Endothelial cell of umbilical vein (primary cell): ENCODE measurements around the gene SPON2. TPM values are rescaled to one million over a fixed set of nuclear protein-coding genes. Genes with fewer than 3 reads are reported as not detected.

Source experiments
- BruUV-seq: library from RNA; stranded (reverse); fragments of 400-500 nt; replicated peaks from 2 replicates; lab custom pipeline; 2021; lab: Mats Ljungman, UMichigan
- CTCF ChIA-PET: fragments of 300-600, 350-600 bp; sonication (Branson Sonifier 250); formaldehyde crosslinking; loops from one replicate; lab custom pipeline; 2021; ENCODE audit warnings: antibody characterized with exemption, inconsistent platforms; lab: Charles Lee
- POLR2A ChIA-PET: fragments of 300-600, 350-600 bp; sonication (Branson Sonifier 250); formaldehyde crosslinking; loops from one replicate; lab custom pipeline; 2021; ENCODE audit warnings: antibody characterized with exemption, inconsistent platforms; lab: Charles Lee
- DNase-seq: peaks from one replicate; pipeline ENCODE4 v3.0.0-alpha.2; 2011; ENCODE audit warnings: low read depth, low spot score
- FAIRE-seq: peaks from 2 replicates; lab custom pipeline; 2011; peaks lifted over from hg19 to GRCh38; lab: Jason Lieb, UNC
- H2AFZ ChIP-seq: 2 replicates; pipeline ENCODE4 v1.6.0; 2012; ENCODE audit warnings: low read depth, low read length, control low read depth, inconsistent platforms
- H3K27ac ChIP-seq: 2 replicates; pipeline ENCODE4 v1.5.1; 2011; ENCODE audit warnings: low read depth, mild to moderate bottlenecking, control low read depth, low read length, moderate library complexity; ENCODE audit not compliant: insufficient read depth
- H3K27me3 ChIP-seq, 2 experiments: 2 replicates each; pipeline versions ENCODE4 v1.6.0 to v1.6.1; 2011; ENCODE audit warnings: low read length in 2 of 2, mixed read lengths in 1 of 2; ENCODE audit not compliant: control insufficient read depth in 2 of 2, insufficient read depth in 2 of 2
- H3K36me3 ChIP-seq, 2 experiments: 2 replicates in 1 of 2; 3 replicates in 1 of 2; pipeline ENCODE4 v1.5.1; 2011; ENCODE audit warnings: low read length in 2 of 2, mild to moderate bottlenecking in 1 of 2, moderate library complexity in 1 of 2; ENCODE audit not compliant: control insufficient read depth in 2 of 2, insufficient read depth in 2 of 2; ENCODE audit errors: extremely low read depth in 1 of 2
- H3K4me1 ChIP-seq: 3 replicates; pipeline ENCODE4 v1.5.1; 2011; ENCODE audit warnings: mild to moderate bottlenecking, low read length; ENCODE audit not compliant: control insufficient read depth, insufficient read depth; ENCODE audit errors: extremely low read depth
- H3K4me2 ChIP-seq: 2 replicates; pipeline ENCODE4 v1.6.1; 2011; ENCODE audit warnings: low read length, control low read depth, mixed read lengths; ENCODE audit not compliant: insufficient read depth
- H3K4me3 ChIP-seq, 3 experiments: fragments of 200-600 bp in 1 of 3; sonication (generic), shearing (Covaris generic) in 1 of 3; replicated peaks in 1 of 3; 2 replicates each; pipeline ENCODE4 v1.5.1; 2011 to 2016; ENCODE audit warnings: control low read depth in 3 of 3, low read length in 3 of 3, mild to moderate bottlenecking in 2 of 3, inconsistent platforms in 1 of 3, low read depth in 1 of 3, moderate library complexity in 1 of 3; ENCODE audit not compliant: insufficient read depth in 1 of 3
- H3K79me2 ChIP-seq: 2 replicates; pipeline ENCODE4 v1.6.0; 2012; ENCODE audit warnings: low read length, inconsistent platforms; ENCODE audit not compliant: control insufficient read depth, insufficient read depth
- H3K9ac ChIP-seq: replicated peaks from 2 replicates; pipeline ENCODE3; 2011; ENCODE audit warnings: low read length, control low read depth; ENCODE audit not compliant: insufficient read depth; ENCODE audit errors: extremely low read depth
- H3K9me1 ChIP-seq: replicated peaks from 3 replicates; pipeline ENCODE4 v1.6.0; 2011; ENCODE audit warnings: mild to moderate bottlenecking, low read length; ENCODE audit not compliant: control insufficient read depth, insufficient read depth; ENCODE audit errors: extremely low read depth
- H3K9me3 ChIP-seq: replicated peaks from 2 replicates; pipeline ENCODE4 v1.5.1; 2012; ENCODE audit warnings: low read length, inconsistent platforms; ENCODE audit not compliant: control insufficient read depth, insufficient read depth
- H4K20me1 ChIP-seq: replicated peaks from 2 replicates; pipeline ENCODE3; 2011; ENCODE audit warnings: mild to moderate bottlenecking, low read length; ENCODE audit not compliant: control insufficient read depth, insufficient read depth; ENCODE audit errors: extremely low read depth
- CTCF ChIP-seq, 2 donors: IDR thresholded peaks; 1 replicate in 1 of 2; 2 replicates in 1 of 2; pipeline ENCODE4 v1.5.1; 2011; ENCODE audit warnings: low read length in 2 of 2, mild to moderate bottlenecking in 2 of 2, moderate library complexity in 2 of 2, control low read depth in 1 of 2, inconsistent platforms in 1 of 2, low read depth in 1 of 2; ENCODE audit not compliant: insufficient read depth in 1 of 2; ENCODE audit errors: extremely low read depth in 1 of 2
- EZH2 ChIP-seq: IDR thresholded peaks from 2 replicates; pipeline ENCODE4 v1.6.1; 2012; ENCODE audit warnings: borderline replicate concordance, low read depth, mild to moderate bottlenecking, moderate library complexity, low read length, inconsistent platforms; ENCODE audit not compliant: severe bottlenecking
- FOS ChIP-seq: IDR thresholded peaks from 2 replicates; pipeline ENCODE4 v1.6.1; 2011; ENCODE audit warnings: mild to moderate bottlenecking, low read length, moderate library complexity, borderline replicate concordance; ENCODE audit not compliant: insufficient read depth
- GATA2 ChIP-seq: IDR thresholded peaks from 2 replicates; pipeline ENCODE4 v1.7.0; 2011; ENCODE audit warnings: low read depth, mild to moderate bottlenecking, moderate library complexity, mixed read lengths, low read length; ENCODE audit not compliant: insufficient read length, insufficient read depth
- JUN ChIP-seq: IDR thresholded peaks from 2 replicates; pipeline ENCODE4 v1.6.1; 2011; ENCODE audit warnings: borderline replicate concordance, low read depth; ENCODE audit not compliant: insufficient read length, insufficient read depth
- MYC ChIP-seq: IDR thresholded peaks from one replicate; pipeline ENCODE4 v1.6.1; 2011; ENCODE audit warnings: mild to moderate bottlenecking, low read depth, low read length
- POLR2A ChIP-seq: IDR thresholded peaks from 2 replicates; pipeline ENCODE4 v1.6.1; 2012; ENCODE audit warnings: low read depth, mild to moderate bottlenecking, control low read depth, low read length
- POLR2AphosphoS5 ChIP-seq: IDR thresholded peaks from 2 replicates; pipeline ENCODE4 v1.6.1; 2012; ENCODE audit warnings: low read depth, mild to moderate bottlenecking, control low read depth, low read length, moderate library complexity; ENCODE audit not compliant: insufficient read depth
- dilution Hi-C: fragments of 300-500 bp; cut with MboI; formaldehyde crosslinking; loops from one replicate; pipeline ENCODE4 v1.15.0; 2019; ENCODE audit warnings: low sequenced_read_pairs; ENCODE audit not compliant: extremely low pct_ligation_motif_present
- intact Hi-C: fragments of 100-400 bp; cut with micrococcal nuclease; formaldehyde crosslinking; loops from one replicate; pipeline ENCODE4 v1.10.0; 2022
- polyA plus RNA-seq, 4 experiments: library from polyadenylated mRNA; depleted of rRNA in 3 of 4; stranded (reverse) in 3 of 4; unstranded in 1 of 4; fragments of >200 nt; gene quantifications; 2 replicates each; pipeline versions ENCODE4 v1.2.1 to v1.2.3, GENCODE V29; 2011 to 2012; ENCODE audit warnings: missing spikeins in 1 of 4
- total RNA-seq: library from RNA; stranded (reverse); gene quantifications from 2 replicates; pipeline ENCODE4 v1.2.3, GENCODE V29; 2021
- TF ChIP-seq, protein P1 (sequence below): IDR thresholded peaks from 2 replicates; pipeline ENCODE4 v1.6.1; 2011; ENCODE audit not compliant: insufficient read depth, insufficient read length

SPON2 gene
- total and polyA plus RNA-seq, 2 donors (not counting 3 experiments of a cell fraction or from before 2014, with no cell fraction given), result 0.04 TPM; not detected in 1

DNA sequence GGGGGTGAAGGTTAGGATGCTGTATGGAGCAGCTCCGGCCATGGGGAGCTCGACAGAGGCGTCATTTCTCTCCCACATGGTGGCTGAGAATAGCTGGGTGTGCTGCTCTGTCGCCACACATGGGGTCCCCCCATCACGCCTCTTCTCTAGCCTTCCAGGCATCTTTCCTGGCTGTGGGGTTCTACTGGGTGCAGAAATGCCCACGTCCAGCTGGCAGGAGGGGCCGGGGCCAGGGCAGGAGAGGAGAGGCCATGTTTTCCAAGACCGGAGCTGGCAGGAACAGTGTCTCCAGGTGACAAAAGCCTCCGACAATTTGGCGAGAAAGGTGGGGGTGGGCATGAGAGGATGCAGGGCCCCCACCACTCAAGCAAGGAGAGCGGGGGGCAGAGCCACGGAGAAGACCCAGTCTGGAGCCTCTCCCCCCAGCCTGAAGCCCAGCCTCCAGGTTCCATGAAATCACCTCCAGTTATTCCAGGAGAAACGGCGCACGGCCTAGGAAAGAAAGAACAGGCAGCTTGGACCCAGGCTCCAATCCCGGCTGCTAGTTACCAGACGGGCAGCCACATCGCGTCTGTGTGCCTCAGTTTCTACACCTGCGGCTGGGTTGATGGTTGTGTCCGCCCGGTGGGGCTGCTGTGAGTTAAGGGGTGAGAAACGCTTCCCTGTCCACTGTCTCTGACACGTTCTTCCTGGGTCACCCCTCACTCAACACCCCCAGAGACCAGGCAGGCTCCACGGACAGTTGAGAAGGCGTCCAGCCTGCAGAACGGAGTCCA, 27.4 kb upstream of the SPON2 start:
- Histone ChIP-seq H3K4me3 (no peak overlapping the region), H4K20me1 (no peaks in the 10 kb centered on the region), H3K27ac (no peak overlapping the region), H2AFZ (no peak overlapping the region), H3K9me3 (no peaks in the 10 kb centered on the region), H3K9me1 (no peaks in the 10 kb centered on the region), H3K36me3 (no peaks in the 10 kb centered on the region), H3K4me1 (no peaks in the 10 kb centered on the region), H3K79me2 (no peaks in the 10 kb centered on the region), H3K4me2 (no peak overlapping the region), H3K27me3 (no peaks in the 10 kb centered on the region), H3K9ac (no peak overlapping the region)
- no peak for DNase-seq
- CTCF ChIA-PET, result interaction anchor here (1.0 kb wide), 1 partner anchor 12 kb away, joined by 3 read pairs; no protein-coding TSS in a partner anchor
- BruUV-seq, result no TSS peak
- intact Hi-C loops (no loop called here), dilution Hi-C loops (no loop called here)
- TF ChIP-seq, protein P1, sequence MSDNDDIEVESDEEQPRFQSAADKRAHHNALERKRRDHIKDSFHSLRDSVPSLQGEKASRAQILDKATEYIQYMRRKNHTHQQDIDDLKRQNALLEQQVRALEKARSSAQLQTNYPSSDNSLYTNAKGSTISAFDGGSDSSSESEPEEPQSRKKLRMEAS, result no peak
- TF ChIP-seq CTCF (IDR thresholded peaks at IDR 0.05; ENCODE audit: extremely low read depth in 1 of 2, insufficient read depth in 1 of 2, low read depth in 1 of 2, low read length in 2 of 2) (no peak), FOS (no peak), GATA2 (no peak), MYC (no peak), JUN (no peak), EZH2 (no peak), POLR2A (no peak), POLR2AphosphoS5 (no peak)
- FAIRE-seq, result no peak
- POLR2A ChIA-PET, result no interaction called here
